ENCODE measurements around the gene NOMO2.
"Not testable (repeated sequence)": the region's sequence is repeated elsewhere in the genome, so short reads cannot be mapped to it uniquely, and the experiment has no call there.

- TF ChIP-seq POLR2AphosphoS5 (IDR thresholded peaks at IDR 0.05): not testable (repeated sequence)
- TF ChIP-seq, protein P1, sequence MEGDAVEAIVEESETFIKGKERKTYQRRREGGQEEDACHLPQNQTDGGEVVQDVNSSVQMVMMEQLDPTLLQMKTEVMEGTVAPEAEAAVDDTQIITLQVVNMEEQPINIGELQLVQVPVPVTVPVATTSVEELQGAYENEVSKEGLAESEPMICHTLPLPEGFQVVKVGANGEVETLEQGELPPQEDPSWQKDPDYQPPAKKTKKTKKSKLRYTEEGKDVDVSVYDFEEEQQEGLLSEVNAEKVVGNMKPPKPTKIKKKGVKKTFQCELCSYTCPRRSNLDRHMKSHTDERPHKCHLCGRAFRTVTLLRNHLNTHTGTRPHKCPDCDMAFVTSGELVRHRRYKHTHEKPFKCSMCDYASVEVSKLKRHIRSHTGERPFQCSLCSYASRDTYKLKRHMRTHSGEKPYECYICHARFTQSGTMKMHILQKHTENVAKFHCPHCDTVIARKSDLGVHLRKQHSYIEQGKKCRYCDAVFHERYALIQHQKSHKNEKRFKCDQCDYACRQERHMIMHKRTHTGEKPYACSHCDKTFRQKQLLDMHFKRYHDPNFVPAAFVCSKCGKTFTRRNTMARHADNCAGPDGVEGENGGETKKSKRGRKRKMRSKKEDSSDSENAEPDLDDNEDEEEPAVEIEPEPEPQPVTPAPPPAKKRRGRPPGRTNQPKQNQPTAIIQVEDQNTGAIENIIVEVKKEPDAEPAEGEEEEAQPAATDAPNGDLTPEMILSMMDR (IDR thresholded peaks at IDR 0.05): not testable (repeated sequence)
Measured at GRCh38 chr16:18531323-18531722, 30.6 kb downstream of the NOMO2 start.
